ENCODE results near the gene CDKAL1.
"Not testable (repeated sequence)": the region's sequence is repeated elsewhere in the genome, so short reads cannot be mapped to it uniquely, and the experiment has no call there.

Gene CDKAL1

DNA sequence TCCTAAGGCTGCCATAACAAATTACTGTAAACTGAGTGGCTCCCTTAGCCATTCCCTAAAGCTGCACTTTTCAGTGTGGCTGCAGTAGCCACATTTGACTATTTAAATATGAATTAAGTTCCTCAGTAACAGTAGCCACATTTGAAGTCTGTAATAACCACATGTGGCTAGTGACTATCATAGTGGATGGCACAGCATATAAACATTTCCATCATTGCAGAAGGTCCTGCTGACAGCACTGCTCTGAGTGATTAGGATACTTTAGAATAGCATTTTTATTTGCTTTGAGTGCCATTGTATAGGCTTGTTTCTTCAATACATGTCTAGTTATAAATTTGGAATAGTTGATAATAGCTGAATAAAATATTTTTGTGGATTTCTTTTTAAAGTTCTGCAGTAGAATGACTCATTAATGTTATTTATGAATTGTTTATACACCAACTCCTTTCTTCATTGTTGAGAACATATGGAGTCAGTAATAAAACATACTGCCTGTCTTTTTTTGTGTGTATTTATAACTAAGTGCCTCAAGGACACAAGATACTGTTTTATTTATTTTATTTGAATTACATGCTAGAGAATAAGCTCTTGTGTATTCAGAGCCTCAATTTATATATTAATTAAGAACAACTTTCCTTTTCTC is 217.2 kb downstream of the CDKAL1 start:
- no peak for DNase-seq

DNA sequence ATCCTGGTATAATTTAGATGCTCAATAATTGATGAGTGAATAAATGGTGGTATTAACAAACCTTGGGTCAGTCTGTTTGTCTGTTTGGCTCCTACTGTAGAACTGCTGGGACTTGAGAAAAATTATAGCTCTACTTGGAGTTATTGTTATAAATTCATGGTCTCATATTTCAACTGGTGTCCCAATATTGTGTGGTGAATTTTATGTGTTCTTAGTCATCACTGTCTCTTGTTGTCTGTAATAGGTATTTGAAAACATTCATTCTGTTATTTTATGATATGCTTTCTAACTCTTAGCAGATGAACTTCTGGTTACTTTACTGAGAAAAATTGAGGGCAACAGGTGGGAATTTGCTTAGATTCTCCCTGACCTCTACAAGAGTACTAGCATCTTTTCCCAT is 221.4 kb downstream of the CDKAL1 start:
- no peak for DNase-seq

DNA sequence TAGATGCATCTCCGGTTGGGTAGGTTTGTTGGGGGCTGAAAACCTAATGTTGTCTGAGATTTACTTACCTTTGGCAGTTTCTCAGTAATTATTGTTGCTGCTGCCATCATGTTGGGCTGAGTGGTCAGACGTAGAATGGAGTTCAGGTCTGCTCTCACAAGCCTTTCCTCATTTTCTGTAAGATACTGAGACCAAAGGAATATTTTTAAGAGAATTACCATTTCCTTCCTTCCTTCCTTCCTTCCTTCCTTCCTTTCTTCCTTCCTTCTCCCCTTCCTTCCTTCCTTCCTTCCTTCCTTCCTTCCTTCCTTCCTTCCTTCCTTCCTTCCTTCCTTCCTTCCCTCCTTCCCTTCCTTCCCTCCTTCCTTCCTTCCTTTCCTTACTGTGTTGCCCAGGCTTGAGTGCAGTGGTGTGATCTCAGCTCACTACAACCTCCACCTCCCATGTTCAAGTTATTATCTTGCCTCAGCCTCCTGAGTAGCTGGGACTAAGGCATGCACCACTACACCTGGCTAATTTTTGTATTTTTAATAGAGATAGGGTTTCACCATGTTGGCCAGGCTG is 222.4 kb downstream of the CDKAL1 start:
- not testable (repeated sequence) for DNase-seq

DNA sequence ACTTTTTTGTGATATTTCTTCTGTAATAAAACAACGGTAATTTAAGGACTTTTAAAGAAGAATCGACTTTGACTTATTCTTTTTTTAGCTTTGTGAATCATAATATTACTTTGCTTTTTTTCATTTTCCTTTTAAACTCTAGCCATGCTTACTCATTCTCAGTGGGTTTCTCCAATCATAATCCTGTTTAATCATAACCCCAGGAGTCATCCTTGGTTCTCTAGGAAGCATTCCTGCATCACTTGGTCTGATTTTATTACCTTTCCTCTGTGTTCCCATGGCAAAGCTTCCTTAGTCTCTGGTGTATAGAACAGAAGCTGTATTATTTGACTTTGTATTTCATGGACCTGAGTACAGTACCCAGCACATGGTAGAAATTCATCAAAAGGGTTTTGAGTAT is 223.5 kb downstream of the CDKAL1 start:
- DNase-seq = no peak

DNA sequence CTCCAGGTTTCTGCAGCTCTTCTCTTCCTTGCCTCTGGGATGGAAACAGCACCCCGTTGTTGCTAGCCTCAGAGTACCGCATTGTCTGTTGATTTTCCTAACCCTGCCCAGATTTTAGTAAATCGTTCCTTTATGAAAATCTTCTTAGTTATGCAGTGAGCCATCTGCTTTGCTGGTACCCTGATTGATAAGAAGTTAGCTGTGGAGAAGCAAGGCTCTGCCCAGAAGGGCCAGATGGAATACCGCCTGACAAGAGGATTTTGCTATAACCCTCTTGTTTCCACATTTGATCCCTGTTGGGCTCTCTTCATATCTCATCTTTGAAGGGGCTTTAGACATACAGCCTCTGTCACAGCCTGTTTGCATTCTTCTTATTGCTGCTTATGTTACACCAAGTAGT is 229.0 kb downstream of the CDKAL1 start:
- DNase-seq = no peak

DNA sequence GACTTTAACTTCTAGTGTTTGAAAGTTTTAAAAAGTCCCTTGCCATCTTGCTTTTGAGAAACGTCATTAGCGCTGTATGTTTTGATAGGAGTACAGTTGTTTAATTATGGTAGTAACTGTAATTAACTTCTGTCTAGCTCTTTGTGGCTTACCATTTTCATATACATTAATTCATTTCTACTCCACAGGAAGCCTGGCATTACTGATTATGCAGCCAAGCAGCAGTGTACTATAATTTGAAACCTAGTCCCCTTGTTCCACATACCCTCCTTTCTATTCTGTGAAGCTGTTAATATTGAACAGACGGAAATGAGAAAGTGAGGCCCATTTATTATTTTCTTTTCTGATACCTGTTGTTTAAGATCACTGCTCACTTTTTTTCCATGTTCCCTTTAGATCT is 235.4 kb downstream of the CDKAL1 start:
- no peak for DNase-seq

DNA sequence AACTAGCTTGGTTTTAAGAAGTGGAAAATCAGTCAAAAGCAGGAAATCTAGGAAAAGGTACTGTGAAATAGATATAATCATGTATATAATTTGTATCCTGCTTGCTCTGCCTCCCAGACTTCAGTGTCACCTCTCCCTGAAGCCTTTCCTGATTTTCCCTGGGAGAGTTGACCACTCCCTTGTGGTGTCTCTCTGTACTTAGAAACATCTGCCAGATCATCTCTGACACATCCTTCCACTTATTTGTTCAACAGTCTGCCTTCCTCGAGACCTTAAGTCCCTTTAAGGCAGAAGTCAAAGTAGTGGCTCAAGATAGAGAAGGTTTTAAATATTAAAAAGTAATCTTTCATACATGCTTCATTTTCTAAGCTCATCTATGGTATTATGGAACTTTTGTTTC is 236.5 kb downstream of the CDKAL1 start:
- DNase-seq = no peak

DNA sequence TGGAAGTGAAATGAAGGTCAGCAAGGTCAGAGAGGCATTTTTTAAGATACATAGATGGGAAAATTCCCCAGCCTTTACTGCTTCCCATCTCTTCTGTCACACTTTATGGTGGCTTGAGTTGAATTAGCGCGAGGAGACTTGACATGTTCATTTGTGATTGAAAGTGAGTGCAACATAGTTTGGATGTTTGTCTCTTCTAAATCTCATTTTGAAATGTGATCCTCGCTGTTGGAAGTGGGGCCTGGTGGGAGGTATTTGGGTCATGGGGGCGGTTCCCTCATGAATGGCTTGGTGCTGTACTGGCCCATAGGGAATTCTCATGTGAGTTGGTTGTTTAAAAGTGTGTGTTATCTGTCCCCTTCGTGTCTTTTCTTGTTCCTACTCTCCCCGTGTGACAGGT is 237.2 kb downstream of the CDKAL1 start:
- no peak for DNase-seq

DNA sequence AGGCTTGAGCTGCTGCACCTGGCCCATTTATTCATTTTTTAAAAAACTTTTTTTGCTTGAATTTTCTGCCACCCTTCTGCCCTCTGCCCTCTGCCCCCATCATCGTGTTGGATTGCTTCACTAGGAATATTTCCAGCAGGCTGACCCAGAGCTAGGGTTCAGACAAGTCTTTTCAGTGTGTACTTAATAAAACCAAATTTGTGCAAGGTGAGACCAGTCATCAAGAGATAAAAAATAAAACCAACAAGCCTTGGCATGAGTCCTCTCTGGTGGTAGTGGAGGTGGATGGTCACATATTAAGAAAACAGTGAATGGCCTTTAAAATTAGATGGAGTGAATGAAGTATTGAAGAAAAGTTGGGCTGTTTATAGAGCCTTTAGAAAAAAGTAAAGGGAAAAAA is 239.6 kb downstream of the CDKAL1 start:
- DNase-seq = no peak

DNA sequence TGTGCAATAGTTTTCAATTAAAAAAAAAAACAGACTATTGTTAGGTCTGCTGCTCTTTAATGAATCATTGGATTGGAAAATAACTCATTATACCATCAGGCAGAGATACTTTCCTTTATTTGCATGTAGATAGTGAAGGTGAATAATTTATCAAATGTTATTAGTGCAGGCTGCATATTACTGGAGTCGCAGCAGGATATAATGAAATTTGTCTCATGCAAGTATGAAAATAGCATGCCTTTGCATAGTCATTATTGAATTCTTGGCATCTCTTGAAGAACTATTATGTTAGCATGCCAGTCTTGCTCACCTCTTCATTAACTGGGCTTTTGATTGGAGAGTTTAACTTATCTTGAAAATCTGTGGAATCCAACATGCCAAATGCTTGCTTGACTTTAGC is 241.7 kb downstream of the CDKAL1 start:
- no peak for DNase-seq

DNA sequence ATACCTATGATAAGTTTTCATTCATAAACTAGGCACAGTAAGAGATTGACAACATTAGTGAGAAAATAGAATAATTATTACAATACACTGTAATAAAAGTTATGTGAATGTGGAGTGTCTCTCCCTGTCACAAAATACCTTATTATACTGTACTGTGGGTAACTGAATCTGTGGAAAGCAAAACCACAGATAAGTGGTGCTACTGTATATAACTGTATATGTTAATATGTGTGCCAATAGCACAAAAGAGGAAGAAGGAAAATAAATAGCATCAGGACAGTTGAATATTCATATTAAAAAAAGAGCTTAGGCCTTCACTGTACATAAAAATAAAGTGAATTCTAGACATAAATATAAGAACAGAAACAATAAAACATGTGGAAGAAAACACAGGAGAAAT is 243.5 kb downstream of the CDKAL1 start:
- no peak for DNase-seq

DNA sequence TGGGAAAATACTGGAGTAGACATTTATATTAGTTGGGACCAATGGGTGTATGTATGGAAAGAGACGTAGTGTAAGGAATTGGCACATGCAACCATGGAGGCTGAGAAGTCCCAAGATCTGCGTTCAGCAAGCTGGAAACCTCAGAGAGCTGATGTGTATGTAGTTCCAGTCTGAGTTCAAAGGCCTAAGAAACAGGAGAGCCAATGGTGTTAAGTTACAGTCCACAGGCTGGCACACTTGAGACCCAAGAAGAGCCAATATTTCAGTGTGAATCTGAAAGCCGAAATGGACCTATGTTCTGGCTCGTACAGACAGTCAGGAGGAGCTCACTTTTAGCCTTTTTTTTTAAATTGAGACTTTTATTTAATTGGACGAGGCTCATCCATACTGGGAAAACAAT is 244.2 kb downstream of the CDKAL1 start:
- DNase-seq = no peak

DNA sequence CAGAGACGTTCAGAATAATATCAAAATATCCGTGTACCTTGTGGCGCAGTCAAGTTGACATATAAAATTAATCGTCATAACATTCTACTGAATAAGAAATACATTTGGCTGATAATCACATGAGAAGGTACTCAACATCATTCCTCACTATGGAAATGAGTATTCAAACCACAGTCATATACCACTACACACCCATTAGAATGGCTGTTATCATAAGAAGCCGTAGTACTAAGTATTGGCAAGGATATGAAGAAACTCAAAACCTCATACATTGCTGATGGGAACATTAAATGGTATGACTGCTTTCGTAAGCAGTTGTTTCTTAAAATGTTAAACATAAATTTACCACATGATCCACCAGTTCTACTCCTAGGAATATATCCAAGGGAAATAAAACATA is 244.7 kb downstream of the CDKAL1 start:
- DNase-seq = no peak

DNA sequence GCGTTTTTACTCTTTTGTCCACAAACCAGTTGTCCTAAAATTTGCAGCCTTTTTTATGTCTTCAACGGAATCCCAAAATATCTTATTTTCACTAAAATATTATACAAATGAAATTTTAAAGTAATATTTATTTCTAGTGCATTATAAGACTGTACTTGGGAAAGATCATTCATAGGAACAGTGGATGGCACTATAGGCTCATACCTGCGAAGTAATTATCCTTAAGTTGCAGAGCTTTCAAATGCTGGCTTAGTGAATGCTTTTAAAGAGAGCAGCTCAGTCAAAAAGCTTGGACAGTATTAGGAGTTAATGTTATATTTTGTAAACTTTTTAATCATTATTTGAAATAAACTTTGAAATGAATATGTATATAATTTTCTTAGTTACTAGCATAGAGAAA is 254.9 kb downstream of the CDKAL1 start:
- DNase-seq = no peak

DNA sequence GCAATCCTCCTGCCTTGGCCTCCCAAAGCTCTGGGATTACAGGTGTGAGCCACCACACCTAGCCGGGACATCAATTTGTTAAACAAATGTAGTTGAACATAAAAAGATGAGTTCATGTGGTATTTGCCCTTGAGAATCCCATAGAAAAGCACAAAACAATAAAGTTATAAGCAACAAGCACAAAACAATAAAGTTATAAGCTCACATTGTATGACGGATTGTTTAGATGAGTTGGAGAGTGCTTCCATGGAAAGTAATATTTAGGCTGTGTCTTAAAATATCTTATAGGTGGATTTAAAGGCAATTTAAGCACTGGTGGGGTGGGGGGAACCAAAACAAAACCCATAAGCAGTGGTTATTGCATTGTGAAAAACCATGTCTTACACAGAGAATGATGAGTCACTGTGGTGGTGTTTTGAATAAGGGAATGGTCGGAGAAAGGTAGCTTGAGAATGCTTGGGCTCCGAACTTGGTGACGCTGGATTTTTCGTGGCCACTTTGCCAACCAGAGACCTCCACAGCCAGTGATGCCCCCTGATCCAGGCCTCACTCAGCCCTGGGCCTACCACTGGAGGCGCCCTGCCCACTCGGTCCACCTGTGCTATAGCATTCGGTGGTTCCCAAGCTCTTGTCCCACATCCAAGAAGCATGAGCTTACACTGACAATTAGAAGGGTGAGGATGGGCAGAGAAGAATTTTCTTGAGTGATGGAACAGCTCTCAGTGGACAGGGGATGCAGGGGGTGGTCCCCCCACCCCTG is 256.0 kb downstream of the CDKAL1 start:
- no peak for DNase-seq

DNA sequence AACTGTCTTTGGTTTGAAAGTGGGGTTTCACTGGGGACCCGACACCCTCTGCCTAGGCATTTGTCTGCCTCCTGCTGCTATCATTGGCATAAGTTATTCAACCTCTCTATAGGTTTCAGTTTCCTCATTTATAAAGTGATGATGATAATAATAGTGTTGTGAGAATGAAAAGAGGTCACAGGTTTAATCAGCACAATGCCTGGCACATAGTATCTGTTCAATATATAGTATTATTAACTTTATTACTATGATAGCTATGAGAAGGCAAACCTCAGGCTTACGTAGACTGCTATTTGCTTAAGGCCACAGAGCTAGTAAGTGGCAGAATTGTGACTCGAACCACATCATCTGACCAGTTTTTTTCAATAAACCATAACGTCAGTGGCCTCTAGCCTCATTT is 256.8 kb downstream of the CDKAL1 start:
- DNase-seq = no peak

DNA sequence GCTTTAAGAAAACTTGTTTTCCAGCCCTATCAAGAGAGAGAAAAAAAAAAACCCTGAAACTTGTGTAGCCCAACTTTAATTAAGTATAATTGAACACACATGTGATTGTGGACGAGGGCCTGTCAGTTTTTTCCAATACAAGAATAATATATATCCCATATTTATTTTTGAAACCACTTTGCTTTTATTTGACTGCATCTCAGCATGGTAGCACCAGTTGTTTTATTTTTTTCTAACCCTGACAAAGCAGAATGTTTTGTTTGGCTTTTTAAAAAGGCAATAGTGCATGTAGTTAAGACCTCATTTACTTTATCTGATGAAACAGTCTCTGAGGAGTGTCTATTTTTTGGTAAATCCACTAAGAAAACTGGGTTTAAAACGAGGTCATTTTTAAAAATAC is 257.7 kb downstream of the CDKAL1 start:
- no peak for DNase-seq

DNA sequence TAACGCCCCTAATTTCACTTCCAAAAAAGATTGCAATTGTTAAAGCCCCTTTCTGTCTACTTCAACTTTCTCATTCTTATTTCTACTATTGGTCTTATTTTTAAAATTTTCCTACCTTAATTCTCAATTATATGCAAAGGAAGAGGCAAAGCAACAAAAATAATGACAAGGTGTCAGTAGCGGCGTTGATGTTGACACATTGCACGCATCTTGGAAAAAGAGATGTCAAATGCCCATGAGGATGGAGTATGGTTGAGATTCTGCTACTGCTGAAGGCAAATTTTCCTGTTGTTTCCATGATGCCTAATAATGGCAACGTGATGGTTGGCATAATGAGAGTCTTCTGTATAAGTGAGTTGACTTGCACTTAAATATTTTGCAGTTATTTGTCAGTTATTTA is 258.9 kb downstream of the CDKAL1 start:
- DNase-seq = no peak

DNA sequence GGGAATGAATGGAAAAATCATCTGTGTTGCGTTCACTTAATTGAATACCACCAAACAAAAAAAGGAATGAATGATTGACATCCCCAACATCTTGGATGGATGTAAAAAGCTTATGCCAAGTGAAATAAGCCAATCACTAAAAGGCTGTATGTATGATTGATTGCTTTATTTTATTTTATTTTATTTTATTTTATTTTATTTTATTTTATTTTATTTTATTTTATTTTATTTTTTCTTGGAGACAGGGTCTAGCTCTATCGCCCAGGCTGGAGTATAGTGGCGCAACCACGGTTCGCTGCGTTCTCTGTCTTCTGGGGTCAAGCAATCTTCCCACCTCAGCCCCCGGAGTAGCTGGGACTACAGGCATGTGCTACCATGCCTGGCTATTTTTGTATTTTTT is 263.3 kb downstream of the CDKAL1 start:
- no peak for DNase-seq

DNA sequence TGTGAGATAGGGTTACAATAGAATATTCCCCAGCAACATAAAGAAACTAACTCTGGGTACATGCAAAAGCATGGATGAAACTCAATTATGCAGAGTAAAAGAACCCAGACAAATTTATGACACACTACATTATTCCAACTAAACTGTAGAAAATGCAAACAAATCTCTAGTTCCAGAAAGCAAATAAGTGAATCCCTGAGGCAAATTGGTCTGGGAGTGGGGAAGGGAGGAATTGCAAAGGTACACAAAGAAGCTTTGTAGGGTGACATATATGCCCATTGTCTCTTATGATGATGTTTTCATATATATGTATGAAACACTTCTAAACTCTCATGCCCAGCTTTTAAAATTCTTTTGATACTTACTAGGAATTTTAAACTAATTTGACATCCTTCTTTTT is 266.0 kb downstream of the CDKAL1 start:
- DNase-seq = no peak

DNA sequence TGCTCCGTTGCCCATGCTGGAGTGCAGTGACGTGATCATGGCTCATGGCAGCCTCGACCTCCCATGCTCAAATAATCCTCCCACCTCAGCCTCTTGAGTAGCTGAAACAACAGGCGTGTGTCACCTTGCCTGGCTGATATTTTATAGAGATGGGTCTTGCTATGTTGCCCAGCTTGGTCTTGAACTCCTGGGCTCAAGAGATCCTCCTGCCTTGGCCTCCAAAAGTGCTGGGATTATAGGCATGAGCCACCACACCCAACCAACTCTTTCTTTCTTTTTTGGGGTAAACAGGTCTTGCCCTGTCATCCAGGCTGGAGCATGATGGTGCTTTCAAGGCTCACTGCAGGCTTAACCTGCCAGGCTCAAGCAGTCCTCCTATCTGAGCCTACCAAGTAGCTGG is 266.4 kb downstream of the CDKAL1 start:
- no peak for DNase-seq

DNA sequence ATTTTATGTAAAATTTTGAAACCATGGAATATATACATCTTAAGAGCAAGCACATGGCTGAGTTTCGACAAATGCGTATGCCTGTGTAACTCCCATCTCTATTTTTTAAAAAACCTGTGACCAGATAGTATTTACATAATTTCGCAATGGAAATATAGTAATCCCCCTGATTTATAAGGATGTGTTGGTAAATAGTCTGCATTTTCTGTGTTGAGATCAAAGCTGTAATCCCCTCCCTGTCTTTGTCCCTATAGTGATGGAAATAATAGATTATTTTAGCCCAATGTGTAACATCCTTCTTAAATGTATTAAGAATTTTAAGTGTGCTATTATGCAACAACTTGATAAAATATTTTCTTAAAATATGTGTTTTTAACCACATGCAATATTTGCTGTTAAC is 267.3 kb downstream of the CDKAL1 start:
- DNase-seq = no peak

DNA sequence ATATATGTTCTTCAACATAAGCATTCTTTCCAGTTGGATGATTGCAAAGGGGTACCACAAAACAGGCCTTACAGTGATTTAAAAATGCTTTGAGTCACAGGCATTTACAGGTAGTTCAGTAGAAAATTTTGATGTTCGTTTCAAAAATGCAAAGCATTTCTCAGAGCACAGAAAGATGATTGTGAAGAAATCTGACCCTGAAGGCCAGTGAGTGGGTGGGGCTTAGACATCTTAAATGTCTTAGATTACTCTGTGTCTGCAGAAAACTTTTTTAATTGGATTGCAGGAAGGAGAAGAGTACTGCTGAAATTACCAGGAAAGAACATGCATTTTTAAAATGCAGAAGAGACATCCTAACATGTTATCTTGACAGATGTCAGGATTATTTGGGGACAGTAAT is 268.3 kb downstream of the CDKAL1 start:
- DNase-seq = no peak

DNA sequence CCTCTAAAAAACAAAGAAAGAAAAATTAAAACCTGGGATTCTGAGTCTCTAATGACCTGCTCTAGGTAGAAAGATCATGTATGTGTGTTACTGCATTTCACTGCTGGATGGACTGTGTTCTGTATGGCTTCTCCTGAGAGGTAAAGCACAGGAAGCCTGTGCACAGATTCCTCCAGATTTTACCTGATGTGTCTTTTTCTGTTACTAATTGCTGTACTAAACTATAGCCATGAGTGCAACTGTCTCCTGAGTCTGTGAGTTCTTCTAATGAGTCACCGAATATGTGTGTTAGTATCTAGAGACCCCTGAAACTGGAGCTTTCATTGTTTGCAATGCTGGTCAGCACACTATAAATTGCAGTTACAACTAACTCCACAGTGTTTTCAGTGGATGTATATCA is 270.8 kb downstream of the CDKAL1 start:
- no peak for DNase-seq

DNA sequence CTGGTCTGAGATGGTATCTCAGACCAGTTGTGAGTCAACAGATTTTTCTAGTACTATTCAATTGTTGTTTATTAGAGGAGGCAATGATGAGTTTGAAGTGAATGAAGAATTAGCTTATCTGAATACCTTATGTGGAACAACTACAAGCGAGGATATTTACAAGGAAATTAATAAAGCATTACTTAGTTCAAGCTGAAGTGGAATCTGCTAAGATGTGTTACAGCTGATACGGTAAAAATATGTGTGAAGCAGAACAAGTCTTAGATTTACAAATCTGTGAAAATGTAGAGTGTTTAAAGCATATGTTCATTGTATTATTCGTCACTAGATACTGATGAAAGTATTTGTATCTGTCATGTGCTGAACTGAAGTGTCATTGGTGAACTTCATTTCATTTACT is 272.4 kb downstream of the CDKAL1 start:
- DNase-seq = no peak
